Ascending aorta (tissue), 2 donors: ENCODE results near the gene ADD1. TPM values are rescaled to one million over a fixed set of nuclear protein-coding genes. Genes with fewer than 3 reads are reported as not detected.

Experiments
- DNase-seq, 2 donors: peaks; one replicate each; pipeline ENCODE4 v3.0.0-alpha.2; 2019; ENCODE audit warnings: low spot score in 2 of 2
- H3K27ac ChIP-seq, 2 donors: fragments of 200-600 bp; sonication (generic); one replicate each; pipeline ENCODE4 v1.5.1; 2016 to 2017; ENCODE audit warnings: mild to moderate bottlenecking in 1 of 2
- H3K27me3 ChIP-seq: fragments of 200-600 bp; sonication (generic); one replicate; pipeline ENCODE4 v1.5.1; 2017
- H3K36me3 ChIP-seq, 2 donors: fragments of 200-600 bp; sonication (generic); one replicate each; pipeline ENCODE4 v1.5.1; 2016
- H3K4me1 ChIP-seq, 2 donors: fragments of 200-600 bp; sonication (generic); one replicate each; pipeline ENCODE4 v1.5.1; 2016 to 2017; ENCODE audit warnings: mild to moderate bottlenecking in 1 of 2
- H3K4me3 ChIP-seq, 2 donors: fragments of 200-600 bp; sonication (generic); one replicate each; pipeline ENCODE4 v1.5.1; 2016 to 2017; ENCODE audit warnings: mild to moderate bottlenecking in 1 of 2
- H3K9me3 ChIP-seq, 2 donors: fragments of 200-600 bp; sonication (generic); one replicate each; pipeline ENCODE4 v1.5.1; 2016
- intact Hi-C: fragments of 100-400 bp; cut with DNase I; formaldehyde crosslinking; loops from one replicate; pipeline ENCODE4 v1.15.1; 2023
- total RNA-seq: library from RNA; depleted of rRNA; stranded (reverse); fragments of >200 nt; gene quantifications from one replicate; pipeline ENCODE4 v1.1.0, GENCODE V29; 2016
- TF ChIP-seq, protein P1 (sequence below), 3 experiments: fragments of 200-600 bp in 2 of 3; fragments of 450-650 bp in 1 of 3; sonication (generic) in 2 of 3; IDR thresholded peaks; one replicate each; pipeline ENCODE4 v1.5.1; 2016 to 2019; ENCODE audit warnings: antibody characterized with exemption in 3 of 3, mild to moderate bottlenecking in 1 of 3, moderate library complexity in 1 of 3

The ADD1 gene
- total RNA-seq, 1 donor from 2014 or later = 261 TPM

GRCh38 chr4:2891294-2891693 is 47.6 kb downstream of the ADD1 start:
- DNase-seq = no peak
- H3K27ac ChIP-seq = no peak overlapping the region
- TF ChIP-seq, protein P1, sequence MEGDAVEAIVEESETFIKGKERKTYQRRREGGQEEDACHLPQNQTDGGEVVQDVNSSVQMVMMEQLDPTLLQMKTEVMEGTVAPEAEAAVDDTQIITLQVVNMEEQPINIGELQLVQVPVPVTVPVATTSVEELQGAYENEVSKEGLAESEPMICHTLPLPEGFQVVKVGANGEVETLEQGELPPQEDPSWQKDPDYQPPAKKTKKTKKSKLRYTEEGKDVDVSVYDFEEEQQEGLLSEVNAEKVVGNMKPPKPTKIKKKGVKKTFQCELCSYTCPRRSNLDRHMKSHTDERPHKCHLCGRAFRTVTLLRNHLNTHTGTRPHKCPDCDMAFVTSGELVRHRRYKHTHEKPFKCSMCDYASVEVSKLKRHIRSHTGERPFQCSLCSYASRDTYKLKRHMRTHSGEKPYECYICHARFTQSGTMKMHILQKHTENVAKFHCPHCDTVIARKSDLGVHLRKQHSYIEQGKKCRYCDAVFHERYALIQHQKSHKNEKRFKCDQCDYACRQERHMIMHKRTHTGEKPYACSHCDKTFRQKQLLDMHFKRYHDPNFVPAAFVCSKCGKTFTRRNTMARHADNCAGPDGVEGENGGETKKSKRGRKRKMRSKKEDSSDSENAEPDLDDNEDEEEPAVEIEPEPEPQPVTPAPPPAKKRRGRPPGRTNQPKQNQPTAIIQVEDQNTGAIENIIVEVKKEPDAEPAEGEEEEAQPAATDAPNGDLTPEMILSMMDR (IDR thresholded peaks at IDR 0.05) = no peak
- H3K36me3 ChIP-seq = peaks cover 36 to 46% of the 10 kb centered on the region in 2 donors
- intact Hi-C loops = no loop called here
- no peaks in the 10 kb centered on the region for H3K27me3 ChIP-seq
- H3K9me3 ChIP-seq = no peaks in the 10 kb centered on the region
- H3K4me3 ChIP-seq = no peak overlapping the region
- H3K4me1 ChIP-seq = no peaks in the 10 kb centered on the region

GRCh38 chr4:2893772-2894171 is 50.1 kb downstream of the ADD1 start:
- no peak overlapping the region for H3K27ac ChIP-seq
- no peak overlapping the region for H3K4me3 ChIP-seq
- TF ChIP-seq, protein P1 (IDR thresholded peaks at IDR 0.05) = no peak
- DNase-seq = no peak
- H3K9me3 ChIP-seq = no peaks in the 10 kb centered on the region
- no peaks in the 10 kb centered on the region for H3K27me3 ChIP-seq
- H3K4me1 ChIP-seq = no peaks in the 10 kb centered on the region
- H3K36me3 ChIP-seq = peaks cover 37 to 50% of the 10 kb centered on the region in 2 donors
- intact Hi-C loops = no loop called here

DNA sequence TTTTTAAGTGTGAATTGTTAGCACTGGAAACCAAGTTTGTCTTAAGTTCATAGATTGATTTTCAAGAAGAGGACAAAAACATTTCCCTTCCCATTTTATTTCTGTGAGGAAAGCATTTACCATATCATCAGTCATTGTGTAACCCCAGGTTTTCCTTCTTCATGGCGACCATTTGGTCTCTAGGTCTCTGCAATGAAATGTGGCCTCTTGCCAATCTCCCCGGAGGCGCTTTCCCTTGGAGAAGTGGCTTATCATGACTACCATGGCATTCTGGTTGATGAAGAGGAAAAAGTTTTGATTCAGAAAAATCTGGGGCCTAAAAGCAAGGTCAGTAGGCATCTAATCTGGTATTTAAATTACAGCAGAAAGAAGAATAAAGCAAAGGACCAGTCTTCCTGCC is 54.4 kb downstream of the ADD1 start:
- DNase-seq = no peak
- H3K4me3 ChIP-seq = no peak overlapping the region
- H3K27ac ChIP-seq = no peak overlapping the region
- peaks cover 66 to 88% of the 10 kb centered on the region in 2 donors for H3K36me3 ChIP-seq
- intact Hi-C loops = no loop called here
- no peaks in the 10 kb centered on the region for H3K27me3 ChIP-seq
- TF ChIP-seq, protein P1 (IDR thresholded peaks at IDR 0.05) = no peak
- H3K4me1 ChIP-seq = no peaks in the 10 kb centered on the region
- H3K9me3 ChIP-seq = no peaks in the 10 kb centered on the region

DNA sequence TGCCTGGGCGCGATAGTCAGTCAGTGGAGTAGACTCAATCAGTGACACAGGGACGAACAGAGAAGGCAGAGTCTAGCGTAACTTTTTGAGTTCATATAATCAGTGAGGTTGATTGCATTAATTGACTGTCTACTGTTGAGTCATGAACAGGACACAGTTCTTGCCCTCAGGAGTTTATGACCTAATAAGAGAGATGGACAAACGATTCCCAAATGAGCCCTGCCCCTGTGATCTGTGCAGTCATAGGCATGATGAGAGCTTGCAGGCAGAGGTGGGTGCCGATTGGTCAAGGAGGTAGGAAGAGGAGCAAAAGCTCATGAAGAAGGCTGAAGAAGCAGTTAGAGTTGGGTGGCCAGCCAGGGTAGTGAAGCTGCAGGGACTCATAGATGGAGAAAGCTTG is 57.1 kb downstream of the ADD1 start:
- Histone ChIP-seq H3K4me1 (no peaks in the 10 kb centered on the region), H3K36me3 (peaks cover 79 to 94% of the 10 kb centered on the region in 2 donors), H3K27ac (no peak overlapping the region), H3K4me3 (no peak overlapping the region), H3K9me3 (no peaks in the 10 kb centered on the region), H3K27me3 (no peaks in the 10 kb centered on the region)
- TF ChIP-seq, protein P1 (IDR thresholded peaks at IDR 0.05) = no peak
- intact Hi-C loops = no loop called here
- no peak for DNase-seq

DNA sequence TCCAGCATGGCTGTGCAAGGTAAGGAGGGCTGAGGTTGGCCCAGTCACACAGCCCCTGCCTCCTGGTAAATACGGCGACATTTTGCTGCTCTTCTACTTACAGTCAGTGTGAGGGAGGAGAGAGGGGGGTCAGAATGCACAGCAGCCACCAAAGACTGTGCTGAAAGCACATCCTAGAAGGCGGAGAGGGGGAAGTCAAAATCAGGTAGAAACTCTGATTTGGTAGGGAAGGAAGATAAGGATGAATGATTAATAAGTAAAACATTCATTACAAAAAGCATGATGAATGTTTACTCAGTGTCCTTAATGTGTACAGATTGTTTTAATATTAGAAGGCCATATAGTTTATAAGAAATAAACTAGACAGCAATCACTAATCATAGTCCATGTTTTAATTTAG is 57.5 kb downstream of the ADD1 start:
- no peak for DNase-seq
- Histone ChIP-seq H3K36me3 (peaks cover 79 to 94% of the 10 kb centered on the region in 2 donors), H3K27ac (no peak overlapping the region), H3K27me3 (no peaks in the 10 kb centered on the region), H3K9me3 (no peaks in the 10 kb centered on the region), H3K4me3 (no peak overlapping the region), H3K4me1 (no peaks in the 10 kb centered on the region)
- intact Hi-C loops = no loop called here
- TF ChIP-seq, protein P1 (IDR thresholded peaks at IDR 0.05) = no peak

GRCh38 chr4:2902126-2902525 is 58.5 kb downstream of the ADD1 start:
- no peak overlapping the region for H3K4me3 ChIP-seq
- TF ChIP-seq, protein P1 (IDR thresholded peaks at IDR 0.05) = no peak
- no peak overlapping the region for H3K27ac ChIP-seq
- no peaks in the 10 kb centered on the region for H3K4me1 ChIP-seq
- no peaks in the 10 kb centered on the region for H3K27me3 ChIP-seq
- H3K9me3 ChIP-seq = no peaks in the 10 kb centered on the region
- intact Hi-C loops = no loop called here
- peaks cover 76 to 94% of the 10 kb centered on the region in 2 donors for H3K36me3 ChIP-seq
- no peak for DNase-seq
